IMR-90 (cell line): ENCODE results near the gene MACO1. TPM values are rescaled to one million over a fixed set of nuclear protein-coding genes. Genes with fewer than 3 reads are reported as not detected.

Source experiments
- ATAC-seq: fragments of 200-7000 bp; cut with Tn5 transposase; 2 replicates; pipeline ENCODE4 v1.9.1; 2020; ENCODE audit warnings: low read depth, mild to moderate bottlenecking, moderate library complexity
- BruUV-seq: library from RNA; stranded (reverse); fragments of 400-500 nt; replicated peaks from 2 replicates; lab custom pipeline; 2021; lab: Mats Ljungman, UMichigan
- CTCF ChIA-PET: fragments of 300-600 bp; formaldehyde crosslinking; extraction: SDS; loops from one replicate; lab custom pipeline; 2021; ENCODE audit warnings: antibody characterized with exemption; lab: Yijun Ruan, JAX
- POLR2A ChIA-PET: fragments of 300-600 bp; sonication (Branson Sonifier 250); formaldehyde crosslinking; loops from one replicate; lab custom pipeline; 2022; ENCODE audit warnings: antibody characterized with exemption; ENCODE audit not compliant: unreplicated experiment; lab: Charles Lee
- DNase-seq: peaks from one replicate; pipeline ENCODE4 v3.0.0; 2013
- H2AFZ ChIP-seq: replicated peaks from 2 replicates; pipeline ENCODE3; 2013; ENCODE audit warnings: low read length, mild to moderate bottlenecking; ENCODE audit not compliant: poor library complexity
- H2AK5ac ChIP-seq: 2 replicates; pipeline ENCODE4 v1.6.1; 2013; ENCODE audit warnings: low read depth, low read length, inconsistent platforms
- H2AK9ac ChIP-seq: replicated peaks from 2 replicates; pipeline ENCODE3; 2013; ENCODE audit warnings: mild to moderate bottlenecking, low read depth, low read length, moderate library complexity; ENCODE audit not compliant: poor library complexity
- H2BK120ac ChIP-seq: 2 replicates; pipeline ENCODE4 v1.6.1; 2013; ENCODE audit warnings: low read depth, low read length, inconsistent platforms
- H2BK15ac ChIP-seq: 3 replicates; pipeline ENCODE4 v1.6.1; 2013; ENCODE audit warnings: low read depth, low read length, inconsistent platforms
- H2BK20ac ChIP-seq: 2 replicates; pipeline ENCODE4 v1.6.1; 2013; ENCODE audit warnings: low read depth, mild to moderate bottlenecking, inconsistent platforms, low read length, moderate library complexity
- H2BK5ac ChIP-seq: 2 replicates; pipeline ENCODE4 v1.6.1; 2013; ENCODE audit warnings: mild to moderate bottlenecking, low read depth, low read length, inconsistent platforms; ENCODE audit not compliant: poor library complexity, severe bottlenecking
- H3K14ac ChIP-seq: replicated peaks from 2 replicates; pipeline ENCODE4 v1.6.1; 2013; ENCODE audit warnings: low read depth, low read length, inconsistent platforms
- H3K18ac ChIP-seq: 2 replicates; pipeline ENCODE4 v1.6.1; 2013; ENCODE audit warnings: low read depth, low read length, control low read depth
- H3K23ac ChIP-seq: 2 replicates; pipeline ENCODE4 v1.6.1; 2013; ENCODE audit warnings: low read depth, low read length, inconsistent platforms
- H3K27ac ChIP-seq: 2 replicates; pipeline ENCODE4 v1.5.1; 2013; ENCODE audit warnings: mild to moderate bottlenecking, control low read depth, low read length; ENCODE audit not compliant: insufficient read depth
- H3K27me3 ChIP-seq: 2 replicates; pipeline ENCODE4 v1.6.1; 2013; ENCODE audit warnings: low read length; ENCODE audit not compliant: control insufficient read depth, insufficient read depth
- H3K36me3 ChIP-seq: 2 replicates; pipeline ENCODE4 v1.6.1; 2013; ENCODE audit warnings: low read length, mixed read lengths; ENCODE audit not compliant: control insufficient read depth, insufficient read depth
- H3K4ac ChIP-seq: 2 replicates; pipeline ENCODE4 v1.6.1; 2013; ENCODE audit warnings: low read depth, low read length, inconsistent platforms
- H3K4me1 ChIP-seq: 2 replicates; pipeline ENCODE4 v1.6.1; 2013; ENCODE audit warnings: low read length, mixed read lengths; ENCODE audit not compliant: control insufficient read depth, insufficient read depth
- H3K4me2 ChIP-seq: 2 replicates; pipeline ENCODE4 v1.6.1; 2013; ENCODE audit warnings: low read depth, mild to moderate bottlenecking, control low read depth, low read length, moderate library complexity
- H3K4me3 ChIP-seq: 2 replicates; pipeline ENCODE4 v1.5.1; 2013; ENCODE audit warnings: low read depth, mild to moderate bottlenecking, control low read depth, low read length, moderate library complexity; ENCODE audit not compliant: insufficient read depth
- H3K56ac ChIP-seq: 2 replicates; pipeline ENCODE4 v1.6.1; 2013; ENCODE audit warnings: low read length, inconsistent platforms; ENCODE audit not compliant: insufficient read depth; ENCODE audit errors: extremely low read depth
- H3K79me1 ChIP-seq, 2 experiments: 2 replicates each; pipeline ENCODE4 v1.6.1; 2013; ENCODE audit warnings: low read length in 2 of 2, inconsistent platforms in 1 of 2, low read depth in 1 of 2
- H3K9ac ChIP-seq: 2 replicates; pipeline ENCODE4 v1.6.1; 2013; ENCODE audit warnings: low read depth, low read length, control low read depth
- H3K9me1 ChIP-seq: 2 replicates; pipeline ENCODE4 v1.6.1; 2013; ENCODE audit warnings: low read length, inconsistent platforms; ENCODE audit not compliant: insufficient read depth
- H3K9me3 ChIP-seq: 2 replicates; pipeline ENCODE4 v1.6.1; 2013; ENCODE audit warnings: low read length; ENCODE audit not compliant: control insufficient read depth, insufficient read depth
- H4K20me1 ChIP-seq: 2 replicates; pipeline ENCODE4 v1.6.1; 2013; ENCODE audit warnings: low read length, inconsistent platforms; ENCODE audit not compliant: insufficient read depth
- H4K5ac ChIP-seq: 2 replicates; pipeline ENCODE4 v1.6.1; 2013; ENCODE audit warnings: mild to moderate bottlenecking, low read depth, low read length, control low read depth
- H4K8ac ChIP-seq, 2 experiments: 2 replicates each; pipeline ENCODE4 v1.6.1; 2013; ENCODE audit warnings: low read depth in 2 of 2, low read length in 2 of 2, control low read depth in 1 of 2, inconsistent platforms in 1 of 2
- H4K91ac ChIP-seq: 2 replicates; pipeline ENCODE4 v1.6.1; 2013; ENCODE audit warnings: low read depth, low read length, inconsistent platforms; ENCODE audit not compliant: insufficient read depth
- BHLHE40 ChIP-seq: fragments of 150-350 bp; IDR thresholded peaks from 2 replicates; pipeline ENCODE4 v1.6.1; 2016; ENCODE audit warnings: mild to moderate bottlenecking, low read depth, low read length
- CEBPB ChIP-seq: IDR thresholded peaks from 2 replicates; pipeline ENCODE4 v1.6.1; 2012; ENCODE audit warnings: low read depth, low read length, improper control_type of control experiment
- MXI1 ChIP-seq: IDR thresholded peaks from 2 replicates; pipeline ENCODE4 v1.6.1; 2012; ENCODE audit warnings: low read depth, mild to moderate bottlenecking, low read length, moderate library complexity, borderline replicate concordance
- NFE2L2 ChIP-seq: fragments of 150-350 bp; IDR thresholded peaks from 2 replicates; pipeline ENCODE4 v1.6.1; 2016; ENCODE audit warnings: low read depth, mild to moderate bottlenecking, low read length
- RAD21 ChIP-seq: IDR thresholded peaks from 2 replicates; pipeline ENCODE4 v1.6.1; 2012; ENCODE audit warnings: low read length, improper control_type of control experiment
- RCOR1 ChIP-seq: IDR thresholded peaks from 2 replicates; pipeline ENCODE4 v1.6.1; 2012; ENCODE audit warnings: mild to moderate bottlenecking, low read length, improper control_type of control experiment; ENCODE audit not compliant: insufficient replicate concordance
- WGBS, 2 experiments: methylation state at CpG; one replicate each; pipeline versions ENCODE4 v1.1.5 to v1.1.7; 2013; ENCODE audit warnings: missing lambda C conversion rate in 2 of 2; ENCODE audit not compliant: insufficient read length in 1 of 2; ENCODE audit errors: extremely low coverage in 2 of 2; 5-methylcytosine and 5-hydroxymethylcytosine counted together
- dilution Hi-C: fragments of 300-500 bp; cut with HindIII; formaldehyde crosslinking; loops from one replicate; pipeline ENCODE4 v1.14.3; 2018; ENCODE audit warnings: low sequenced_read_pairs; ENCODE audit not compliant: unreplicated experiment
- in situ Hi-C: fragments of 300-500 bp; cut with MboI; formaldehyde crosslinking; loops from 3 replicates; pipeline ENCODE4 v1.14.3; 2019; ENCODE audit warnings: low sequenced_read_pairs, inconsistent platforms, mixed read lengths
- intact Hi-C: fragments of 100-400 bp; cut with micrococcal nuclease; formaldehyde crosslinking; loops from 2 replicates; pipeline ENCODE4 v1.10.0; 2022
- polyA plus RNA-seq, 3 experiments: library from polyadenylated mRNA; depleted of rRNA; stranded (reverse); fragments of >200 nt; gene quantifications; 2 replicates each; pipeline ENCODE4 v1.2.3, GENCODE V29; 2012; ENCODE audit warnings: low replicate concordance in 1 of 3
- total RNA-seq: library from RNA; depleted of rRNA; stranded (reverse); fragments of >200 nt; gene quantifications from 2 replicates; pipeline ENCODE4 v1.2.3, GENCODE V29; 2012
- TF ChIP-seq, protein P1 (sequence below): conservative IDR thresholded peaks from 2 replicates; pipeline ENCODE4 v1.5.1; 2012; ENCODE audit warnings: mild to moderate bottlenecking, low read depth, low read length, improper control_type of control experiment
- TF ChIP-seq, protein P2 (sequence below): fragments of 150-350 bp; IDR thresholded peaks from 2 replicates; pipeline ENCODE4 v1.6.1; 2016; ENCODE audit warnings: low read depth, mild to moderate bottlenecking, low read length, moderate library complexity, borderline replicate concordance
- TF ChIP-seq, protein P3 (sequence below): fragments of 150-350 bp; IDR thresholded peaks from 2 replicates; pipeline ENCODE4 v1.6.1; 2017; ENCODE audit warnings: mild to moderate bottlenecking, antibody characterized with exemption, low read length, low read depth

Gene MACO1
- total and polyA plus RNA-seq, 2 of the 4 experiments (the other 2 are of a cell fraction): 6.8 to 12.7 TPM

DNA sequence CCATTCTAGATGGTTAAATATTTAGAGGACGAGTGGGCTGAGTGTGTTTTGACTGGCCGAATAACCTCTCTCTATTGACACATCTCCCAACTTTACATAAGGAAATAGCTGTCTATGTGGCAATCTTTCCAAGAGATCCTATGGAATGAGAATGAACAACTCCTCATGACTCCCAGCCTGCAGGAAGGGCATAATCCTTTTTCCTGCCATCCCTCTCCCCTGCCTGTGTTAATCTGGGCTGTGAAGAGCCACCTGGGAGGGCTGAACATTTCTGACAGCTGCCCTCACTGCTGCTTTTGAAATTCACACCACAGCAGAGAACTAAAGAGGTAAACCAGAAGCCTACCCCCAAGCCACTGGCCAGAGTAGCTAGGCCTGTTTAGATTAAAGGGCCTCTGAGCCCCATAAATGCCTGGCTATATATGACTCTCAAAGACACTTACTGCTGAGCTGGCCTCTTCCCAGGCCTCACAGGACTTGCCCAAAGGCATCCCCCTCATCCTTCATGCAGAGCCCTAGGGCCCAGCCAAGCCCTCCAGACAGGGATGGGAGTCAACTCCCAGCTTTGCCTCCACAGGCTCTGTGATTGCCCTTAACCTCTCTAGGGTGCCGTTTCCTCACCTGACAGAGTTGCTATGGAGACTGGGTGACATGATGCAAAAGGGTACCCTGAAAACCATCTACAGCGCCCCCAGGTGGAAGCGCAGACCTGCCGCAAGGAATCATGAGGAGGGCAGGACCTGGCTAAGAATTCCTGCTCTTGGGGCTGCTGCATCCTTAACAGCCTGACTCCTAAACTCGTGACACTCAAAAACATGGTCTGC, 70.8 kb downstream of the MACO1 start:
- ChIA-PET CTCF (interaction anchor here (0.6 kb wide), 1 partner anchor 809 kb away, joined by 7 read pairs; no protein-coding TSS in a partner anchor), POLR2A (no interaction called here)
- Histone ChIP-seq H3K23ac (peak overlapping the region; percentile 28; the same call in 1 of the 2 replicates), H2BK120ac (peak overlapping the region; percentile 63), H2AK5ac (peak overlapping the region; percentile 60; the same call in 1 of the 2 replicates), H3K18ac (peak overlapping the region; percentile 70), H3K79me1 (peaks cover 0 to 10% of the 10 kb centered on the region in 2 experiments; a peak in 1 of 4 replicates), H3K4me3 (no peak overlapping the region), H2BK15ac (peak overlapping the region; percentile 29; the same call in 1 of the 3 replicates), H2AK9ac (peak overlapping the region; percentile 0), H3K56ac (no peak overlapping the region), H4K5ac (peak overlapping the region; percentile 36), H3K9ac (no peak overlapping the region), H3K27ac (peak overlapping the region; percentile 80), H4K20me1 (0 out of 2 replicates have a peak, but pooled peaks cover 4% of the 10 kb centered on the region), H3K27me3 (no peaks in the 10 kb centered on the region), H4K8ac (peak overlapping the region in 1 of 2 experiments; percentile 71; a peak in 2 of 4 replicates), H2BK5ac (peak overlapping the region; percentile 89), H3K9me3 (no peaks in the 10 kb centered on the region), H3K4ac (peak overlapping the region; percentile 70), H3K4me1 (peaks cover 38% of the 10 kb centered on the region), H3K4me2 (peak overlapping the region; percentile 9; the same call in 1 of the 2 replicates), H2BK20ac (peak overlapping the region; percentile 66), H4K91ac (peak overlapping the region; percentile 68), H3K14ac (peak overlapping the region; percentile 64; the same call in 1 of the 2 replicates), H3K36me3 (peaks cover 12% of the 10 kb centered on the region; the same call in 1 of the 2 replicates), H3K9me1 (peaks cover 15% of the 10 kb centered on the region), H2AFZ (no peak overlapping the region)
- TF ChIP-seq BHLHE40: no peak
- TF ChIP-seq, protein P1, sequence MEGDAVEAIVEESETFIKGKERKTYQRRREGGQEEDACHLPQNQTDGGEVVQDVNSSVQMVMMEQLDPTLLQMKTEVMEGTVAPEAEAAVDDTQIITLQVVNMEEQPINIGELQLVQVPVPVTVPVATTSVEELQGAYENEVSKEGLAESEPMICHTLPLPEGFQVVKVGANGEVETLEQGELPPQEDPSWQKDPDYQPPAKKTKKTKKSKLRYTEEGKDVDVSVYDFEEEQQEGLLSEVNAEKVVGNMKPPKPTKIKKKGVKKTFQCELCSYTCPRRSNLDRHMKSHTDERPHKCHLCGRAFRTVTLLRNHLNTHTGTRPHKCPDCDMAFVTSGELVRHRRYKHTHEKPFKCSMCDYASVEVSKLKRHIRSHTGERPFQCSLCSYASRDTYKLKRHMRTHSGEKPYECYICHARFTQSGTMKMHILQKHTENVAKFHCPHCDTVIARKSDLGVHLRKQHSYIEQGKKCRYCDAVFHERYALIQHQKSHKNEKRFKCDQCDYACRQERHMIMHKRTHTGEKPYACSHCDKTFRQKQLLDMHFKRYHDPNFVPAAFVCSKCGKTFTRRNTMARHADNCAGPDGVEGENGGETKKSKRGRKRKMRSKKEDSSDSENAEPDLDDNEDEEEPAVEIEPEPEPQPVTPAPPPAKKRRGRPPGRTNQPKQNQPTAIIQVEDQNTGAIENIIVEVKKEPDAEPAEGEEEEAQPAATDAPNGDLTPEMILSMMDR: peak; percentile 18; the same call in 1 of the 2 replicates
- no peak for TF ChIP-seq RCOR1
- no peak for TF ChIP-seq RAD21
- TF ChIP-seq, protein P2, sequence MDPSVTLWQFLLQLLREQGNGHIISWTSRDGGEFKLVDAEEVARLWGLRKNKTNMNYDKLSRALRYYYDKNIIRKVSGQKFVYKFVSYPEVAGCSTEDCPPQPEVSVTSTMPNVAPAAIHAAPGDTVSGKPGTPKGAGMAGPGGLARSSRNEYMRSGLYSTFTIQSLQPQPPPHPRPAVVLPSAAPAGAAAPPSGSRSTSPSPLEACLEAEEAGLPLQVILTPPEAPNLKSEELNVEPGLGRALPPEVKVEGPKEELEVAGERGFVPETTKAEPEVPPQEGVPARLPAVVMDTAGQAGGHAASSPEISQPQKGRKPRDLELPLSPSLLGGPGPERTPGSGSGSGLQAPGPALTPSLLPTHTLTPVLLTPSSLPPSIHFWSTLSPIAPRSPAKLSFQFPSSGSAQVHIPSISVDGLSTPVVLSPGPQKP: no peak
- TF ChIP-seq NFE2L2: no peak
- TF ChIP-seq, protein P3, sequence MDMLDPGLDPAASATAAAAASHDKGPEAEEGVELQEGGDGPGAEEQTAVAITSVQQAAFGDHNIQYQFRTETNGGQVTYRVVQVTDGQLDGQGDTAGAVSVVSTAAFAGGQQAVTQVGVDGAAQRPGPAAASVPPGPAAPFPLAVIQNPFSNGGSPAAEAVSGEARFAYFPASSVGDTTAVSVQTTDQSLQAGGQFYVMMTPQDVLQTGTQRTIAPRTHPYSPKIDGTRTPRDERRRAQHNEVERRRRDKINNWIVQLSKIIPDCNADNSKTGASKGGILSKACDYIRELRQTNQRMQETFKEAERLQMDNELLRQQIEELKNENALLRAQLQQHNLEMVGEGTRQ: no peak
- TF ChIP-seq MXI1: no peak
- peak; percentile 97 for TF ChIP-seq CEBPB
- in situ Hi-C loops: loop anchor here (25.0 kb wide), 1 partner anchor 89 kb away; the partner anchor contains the start of gene RHCE
- dilution Hi-C loops: no loop called here
- peak; percentile 66 for ATAC-seq
- intact Hi-C loops: no loop called here
- WGBS, 2 experiments: 69% methylated on average over 4 of the region's 7 CpGs; no CpG with 5 or more reads in 1 of the 2 experiments
- no TSS peak for BruUV-seq
- peak; percentile 89 for DNase-seq
